Effector CD4-positive, alpha-beta T cell (primary cell): ENCODE results near the gene CIAPIN1.
"Not testable (repeated sequence)": the region's sequence is repeated elsewhere in the genome, so short reads cannot be mapped to it uniquely, and the experiment has no call there.

ENCODE experiments used
- DNase-seq: peaks from one replicate; pipeline ENCODE4 v3.0.0-alpha.2; 2020

The CIAPIN1 gene

DNA sequence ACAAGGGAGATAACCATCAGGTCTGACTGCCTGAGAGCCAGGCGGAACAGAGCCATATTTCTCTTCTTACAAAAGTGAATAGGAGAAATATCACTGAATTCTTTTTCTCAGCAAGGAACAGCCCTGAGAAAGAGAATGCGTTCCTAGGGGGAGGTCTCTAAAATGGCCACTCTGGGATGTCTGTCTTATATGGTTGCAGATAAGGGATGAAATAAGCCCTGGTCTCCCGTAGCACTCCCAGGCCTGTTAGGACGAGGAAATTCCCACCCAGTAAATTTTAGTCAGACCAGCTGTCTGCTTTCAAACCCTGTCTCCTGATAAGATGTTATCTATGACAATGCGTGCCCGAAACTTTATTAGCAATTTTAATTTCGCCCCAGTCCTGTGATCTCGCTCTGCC is 7.2 kb downstream of the CIAPIN1 start:
- DNase-seq = not testable (repeated sequence)

- no peak for DNase-seq
Observed at GRCh38 chr16:57435838-57436237, 11.3 kb downstream of the CIAPIN1 start.

DNA sequence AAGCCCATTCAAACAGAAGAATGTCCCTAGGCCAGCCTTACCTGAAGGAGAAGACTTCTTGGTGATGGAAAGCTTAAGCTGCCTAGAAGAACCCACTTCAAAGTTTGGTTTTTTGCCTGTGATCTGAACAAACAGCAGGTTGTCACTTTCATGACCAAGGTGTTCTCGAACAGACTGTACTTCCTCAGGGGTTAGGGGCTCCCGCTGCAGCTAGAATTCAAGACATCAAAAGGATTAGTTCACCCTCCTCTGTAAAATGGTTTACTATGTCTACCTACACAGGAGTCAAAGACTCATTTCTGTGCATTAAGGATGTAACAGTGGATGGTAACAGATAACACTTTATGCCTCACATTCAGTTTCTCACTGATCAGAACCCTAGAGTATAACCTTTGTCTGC is 13.2 kb downstream of the CIAPIN1 start:
- DNase-seq = no peak

- no peak for DNase-seq
Observed at GRCh38 chr16:57432989-57433388, 14.2 kb downstream of the CIAPIN1 start.

- DNase-seq = no peak
Observed at GRCh38 chr16:57432505-57432904, 14.7 kb downstream of the CIAPIN1 start.

- no peak for DNase-seq
Observed at GRCh38 chr16:57430955-57431354, 16.2 kb downstream of the CIAPIN1 start.

GRCh38 chr16:57427824-57428223 is 19.4 kb downstream of the CIAPIN1 start:
- DNase-seq = no peak

- DNase-seq = no peak
Observed at GRCh38 chr16:57427307-57427706, 19.9 kb downstream of the CIAPIN1 start.

- no peak for DNase-seq
Observed at GRCh38 chr16:57426356-57426755, 20.8 kb downstream of the CIAPIN1 start.

GRCh38 chr16:57424583-57424982 is 22.6 kb downstream of the CIAPIN1 start:
- DNase-seq = no peak

- no peak for DNase-seq
Observed at GRCh38 chr16:57423152-57423551, 24.0 kb downstream of the CIAPIN1 start.

DNA sequence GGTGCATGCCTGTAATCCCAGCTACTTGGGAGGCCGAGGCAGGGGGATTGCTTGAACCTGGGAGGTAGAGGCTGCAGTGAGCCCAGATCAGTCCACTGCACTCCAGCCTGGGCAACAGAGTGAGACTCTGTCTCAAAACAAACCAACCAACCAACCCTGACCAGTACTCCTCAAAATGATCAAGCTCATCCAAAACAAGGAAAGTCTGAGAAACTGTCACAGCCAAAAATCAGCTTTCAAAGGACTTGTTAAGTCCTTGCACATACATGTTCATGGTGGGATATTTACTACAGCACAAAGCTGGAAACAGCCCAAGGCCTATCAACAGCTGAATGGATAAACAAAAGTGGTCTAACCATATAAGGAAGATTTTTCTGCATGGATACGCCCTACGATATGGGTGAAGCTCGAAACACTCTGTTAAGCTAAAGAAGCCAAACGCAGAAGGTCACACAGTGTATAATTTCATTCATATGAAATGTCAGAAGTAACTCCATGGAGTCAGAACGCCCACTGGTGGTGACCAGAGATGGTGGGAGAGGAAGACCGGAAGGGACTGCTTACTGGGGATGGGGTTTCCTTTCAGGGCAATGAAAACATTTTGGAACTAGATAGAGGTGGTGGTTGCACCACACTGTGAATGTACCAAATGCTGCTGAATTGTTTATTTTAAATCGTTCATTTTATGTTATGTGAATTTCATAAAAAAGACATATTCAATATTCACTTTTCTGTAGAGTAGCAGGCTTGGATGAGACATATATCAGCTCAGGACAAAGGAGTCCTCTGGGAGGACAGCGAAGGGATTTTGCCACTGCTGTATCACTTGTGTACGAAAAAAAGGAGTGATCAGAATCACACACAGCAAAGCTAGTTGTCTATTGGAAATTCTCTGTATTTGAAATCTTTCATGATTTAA is 24.9 kb downstream of the CIAPIN1 start:
- no peak for DNase-seq

- no peak for DNase-seq
Observed at GRCh38 chr16:57419506-57419905, 27.7 kb downstream of the CIAPIN1 start.

- no peak for DNase-seq
Observed at GRCh38 chr16:57416084-57416483, 31.1 kb downstream of the CIAPIN1 start.

GRCh38 chr16:57413733-57414132 is 33.5 kb downstream of the CIAPIN1 start:
- no peak for DNase-seq

- DNase-seq = no peak
Observed at GRCh38 chr16:57413301-57413730, 33.9 kb downstream of the CIAPIN1 start.

DNA sequence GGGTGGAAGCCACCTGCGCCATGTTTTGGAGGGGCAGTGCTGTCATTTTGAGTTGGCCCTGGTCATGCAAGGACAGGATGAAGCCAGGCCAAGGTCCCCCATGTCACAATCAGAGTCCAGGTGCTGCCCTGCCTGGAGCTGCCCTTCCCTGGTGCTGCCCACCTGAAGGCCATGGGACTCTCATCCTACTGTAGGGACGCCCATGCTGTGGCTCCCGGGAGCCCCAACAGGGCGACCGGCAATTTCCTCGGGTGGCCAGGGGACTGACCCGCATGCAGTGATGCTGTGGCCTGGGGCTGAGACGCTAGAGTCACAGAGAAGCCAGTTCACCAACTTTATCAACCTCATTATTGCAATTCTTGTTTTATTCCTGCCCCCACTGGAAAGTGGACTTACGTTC is 34.6 kb downstream of the CIAPIN1 start:
- DNase-seq = no peak

DNA sequence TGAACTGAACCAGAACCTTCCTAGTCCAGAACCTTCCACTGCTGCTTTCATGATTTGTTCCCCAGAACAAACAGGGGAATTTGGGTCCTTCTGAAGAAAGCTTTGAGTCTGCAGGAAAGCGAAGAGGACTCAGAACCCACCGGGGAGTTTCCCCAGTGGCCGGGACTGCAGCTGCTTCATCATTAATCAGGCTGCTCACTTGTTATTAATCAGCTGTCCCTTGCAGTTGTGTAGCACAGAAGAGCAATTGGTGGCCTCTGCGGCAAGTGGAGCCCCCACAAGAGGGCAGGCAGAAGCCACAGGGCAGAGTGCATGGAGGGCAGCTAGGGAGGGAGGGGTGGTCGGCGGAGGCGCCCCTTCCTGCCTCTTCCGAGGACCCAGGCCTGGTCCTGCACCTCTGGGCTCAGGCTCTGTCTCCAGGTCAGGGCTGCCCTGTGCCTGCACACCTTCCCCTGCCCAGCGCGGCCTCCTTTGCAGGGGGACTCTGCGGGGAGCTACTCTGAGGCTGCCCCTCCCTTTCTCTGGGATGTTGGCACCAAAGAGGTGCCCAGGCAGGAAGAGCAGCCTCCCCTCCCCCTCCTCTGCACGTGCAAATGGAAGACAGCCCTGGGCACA is 35.7 kb downstream of the CIAPIN1 start:
- no peak for DNase-seq

DNA sequence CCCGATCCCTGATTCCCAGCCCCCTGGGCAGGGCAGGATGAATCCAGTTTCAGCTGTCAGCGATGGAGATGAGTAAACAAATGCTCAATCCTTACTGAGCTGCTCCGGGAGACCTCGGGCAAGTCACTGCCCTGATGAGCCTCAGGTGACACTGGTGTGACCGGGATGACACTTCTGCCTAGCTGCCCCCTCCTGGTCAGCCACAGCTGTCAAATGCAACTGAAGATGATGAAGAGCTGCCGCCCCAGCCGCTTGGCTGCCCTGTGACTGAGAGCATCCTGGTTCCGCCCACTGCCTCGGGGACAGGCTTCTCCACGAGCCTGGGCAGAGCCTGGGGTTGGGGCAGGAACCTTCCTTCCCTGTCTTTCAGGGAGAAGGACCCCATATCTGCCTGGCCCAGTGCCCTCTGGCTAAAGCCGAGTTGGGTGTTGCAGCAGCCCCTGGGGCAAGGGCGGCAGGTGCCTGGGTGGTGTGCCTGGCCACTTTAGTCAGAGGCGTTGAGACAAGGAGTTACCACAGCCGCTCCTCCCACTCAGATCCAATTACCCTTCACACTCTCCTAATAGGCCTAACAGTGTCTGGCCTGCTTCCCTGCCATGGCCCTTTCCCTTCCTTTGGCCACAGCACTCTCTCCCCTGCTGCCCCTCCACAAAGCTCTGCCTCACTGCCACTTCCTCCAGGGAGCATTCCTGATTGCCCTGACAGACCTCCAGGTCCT is 37.2 kb downstream of the CIAPIN1 start:
- no peak for DNase-seq

- no peak for DNase-seq
Observed at GRCh38 chr16:57409065-57409464, 38.1 kb downstream of the CIAPIN1 start.

DNA sequence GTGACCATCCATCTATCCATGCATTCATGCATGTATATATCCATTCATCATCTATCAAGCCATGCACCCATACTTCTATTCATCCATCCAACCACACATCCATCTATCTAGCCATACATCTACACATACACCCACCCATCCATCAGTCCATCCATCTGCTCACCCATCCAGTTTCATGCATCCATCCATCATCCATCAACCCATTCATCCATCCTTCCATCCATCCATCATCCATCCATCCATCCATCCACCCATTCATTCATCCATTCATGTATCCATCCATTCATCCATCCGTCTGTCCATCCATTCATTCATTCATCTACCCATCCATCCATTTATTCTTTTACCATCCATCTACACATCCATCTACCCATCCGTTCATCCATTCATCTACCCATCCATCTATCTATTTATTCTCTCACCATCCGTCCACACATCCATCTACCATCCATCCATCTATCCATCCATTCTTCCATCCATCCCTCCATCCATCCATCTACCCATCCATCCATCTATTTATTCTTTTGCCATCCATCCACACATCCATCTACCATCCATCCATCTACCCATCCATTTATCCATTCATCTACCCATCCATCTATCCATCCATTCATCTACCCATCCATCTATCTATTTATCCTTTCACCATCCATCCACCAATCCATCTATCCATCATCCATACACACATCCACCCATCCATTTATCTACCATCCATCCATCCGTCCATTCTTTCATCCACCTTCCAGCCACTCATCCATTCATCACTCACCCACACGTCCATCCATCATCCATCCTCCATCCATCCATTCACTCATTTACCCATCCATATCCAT is 39.4 kb downstream of the CIAPIN1 start:
- DNase-seq = no peak

GRCh38 chr16:57406881-57407280 is 40.3 kb downstream of the CIAPIN1 start:
- no peak for DNase-seq

DNA sequence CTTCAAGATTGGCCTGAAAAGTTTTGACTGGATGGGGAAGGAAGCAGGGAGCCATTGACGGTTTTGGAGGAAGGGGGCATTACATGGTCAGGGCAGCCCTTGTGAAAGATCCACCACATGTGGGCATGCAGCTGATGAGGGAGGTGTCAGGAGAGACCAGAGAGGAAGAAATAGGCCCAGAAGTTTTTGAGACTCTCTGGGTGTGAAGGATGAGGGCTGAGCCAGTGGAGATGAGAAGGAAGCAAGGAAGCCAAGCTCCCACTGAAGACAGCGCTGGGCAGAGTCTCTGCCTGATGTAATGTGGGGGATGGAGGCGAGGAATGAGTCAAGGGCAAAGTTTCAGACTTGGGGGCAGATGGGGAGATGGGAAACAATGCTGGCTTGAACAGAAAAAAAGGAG is 42.1 kb downstream of the CIAPIN1 start:
- no peak for DNase-seq
